T-helper 2 cell (primary cell): ENCODE measurements around the gene ITPR2.

Source experiments
- DNase-seq, 5 experiments: peaks; one replicate each; pipeline versions ENCODE4 v3.0.0 to v3.0.0-alpha.2; 2012 to 2022

The ITPR2 gene

DNA sequence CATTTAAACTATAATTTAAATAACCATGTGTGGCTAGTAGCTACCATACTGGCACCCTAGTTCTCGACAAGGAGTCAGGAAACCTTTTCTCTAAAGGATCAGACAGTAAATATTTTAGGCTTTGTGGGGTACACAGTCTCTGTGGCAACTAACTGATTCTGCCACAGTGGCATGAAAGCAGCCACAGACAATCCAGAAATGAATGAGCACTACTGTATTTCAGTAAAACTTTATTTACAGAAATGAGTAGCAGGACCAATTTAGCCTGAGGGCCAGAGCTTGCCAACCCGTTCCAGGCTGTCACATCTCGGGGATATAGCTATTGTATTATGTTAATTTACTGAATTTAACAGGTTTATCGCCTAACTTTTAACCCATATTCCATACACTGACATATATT lies 278.7 kb downstream of the ITPR2 start:
- peak in 1 of 5 experiments; percentile 84 for DNase-seq

DNA sequence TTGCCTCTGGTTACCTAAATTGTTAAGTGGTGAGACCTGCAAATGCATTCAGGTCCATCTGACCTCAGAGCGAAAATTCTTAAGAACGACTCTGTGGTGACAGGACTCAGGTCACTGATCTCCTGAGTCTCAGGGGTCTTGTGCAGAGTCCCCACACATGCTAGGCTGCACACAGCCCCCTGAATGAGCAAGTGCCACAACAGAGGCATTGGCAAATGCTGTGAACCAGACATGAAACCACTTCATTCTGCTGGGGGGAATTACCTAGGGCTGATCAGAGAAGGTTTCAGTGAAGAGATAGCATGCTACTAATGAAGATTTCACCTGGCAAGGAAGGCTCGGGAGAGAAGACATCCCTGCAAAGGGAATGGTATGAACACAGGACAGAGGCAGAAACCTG lies 281.6 kb downstream of the ITPR2 start:
- DNase-seq = no peak

DNA sequence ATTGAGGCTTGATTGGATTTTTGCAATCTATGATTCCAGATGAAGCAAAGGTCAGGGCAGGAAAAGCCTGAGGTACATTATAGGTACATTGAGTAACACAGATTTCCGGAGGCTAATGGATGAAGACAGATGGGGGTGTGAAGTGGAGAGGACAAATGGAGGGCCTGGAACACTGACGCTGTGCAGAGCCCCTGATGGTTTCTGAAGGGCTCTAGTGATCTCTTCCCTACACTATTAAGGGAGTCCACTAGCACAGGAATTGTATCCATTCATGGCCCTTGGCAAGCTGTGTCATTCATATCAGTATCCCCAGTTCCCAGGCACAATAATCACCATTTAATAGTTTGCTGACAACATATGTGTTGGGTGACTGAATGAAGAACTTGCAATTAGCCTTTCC lies 284.8 kb downstream of the ITPR2 start:
- DNase-seq = no peak

DNA sequence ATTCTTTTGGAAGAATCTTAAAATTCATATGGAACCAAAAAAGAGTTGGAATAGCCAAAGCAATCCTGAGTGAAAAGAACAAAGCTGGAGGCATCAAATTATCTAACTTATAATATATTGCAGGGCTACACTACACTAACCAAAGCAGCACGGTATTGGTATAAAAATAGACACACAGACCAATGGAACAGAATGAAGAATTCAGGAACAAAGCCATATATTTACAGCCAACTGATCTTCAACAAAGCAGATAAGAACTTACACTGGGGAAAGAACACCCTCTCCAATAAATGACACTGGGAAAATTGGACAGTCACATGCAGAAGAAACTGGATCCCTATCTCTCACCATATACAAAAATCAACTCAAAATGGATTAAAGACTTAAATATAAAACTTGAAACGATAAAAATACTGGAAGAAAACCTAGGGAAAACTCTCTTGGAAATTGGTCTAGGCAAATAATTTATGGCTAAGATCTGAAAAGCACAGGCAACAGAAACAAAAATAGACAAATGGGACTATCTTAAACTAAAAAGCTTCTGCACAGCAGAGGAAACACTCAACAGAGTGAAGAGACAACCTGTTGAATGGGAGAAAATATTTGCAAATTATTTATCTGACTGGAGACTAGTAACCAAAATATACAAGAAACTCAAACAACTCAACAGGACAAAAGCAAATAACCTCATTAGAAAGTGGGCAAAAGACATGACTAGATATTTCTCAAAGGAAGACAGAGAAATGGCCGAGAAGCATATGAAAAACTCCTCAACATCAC lies 286.3 kb downstream of the ITPR2 start:
- DNase-seq = no peak

DNA sequence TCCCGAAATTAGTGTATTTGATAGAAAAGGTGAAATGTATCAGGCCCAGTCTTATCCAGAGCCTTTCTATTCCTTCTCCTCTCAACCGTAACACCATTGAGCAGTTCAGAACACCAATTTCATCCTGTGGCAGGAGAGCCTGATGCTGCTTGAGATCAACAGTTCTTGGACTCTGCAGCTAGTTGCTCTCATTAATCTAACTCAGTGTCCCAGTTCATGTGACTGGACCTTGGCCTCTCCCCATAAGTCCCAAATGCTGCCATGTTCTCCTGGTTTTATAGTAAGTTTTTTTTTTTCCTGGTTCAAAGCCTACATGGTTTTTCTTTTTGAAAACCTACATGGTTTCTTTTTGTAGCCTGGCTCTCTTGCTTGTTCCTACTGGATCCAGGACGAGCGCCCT lies 293.9 kb downstream of the ITPR2 start:
- no peak for DNase-seq

DNA sequence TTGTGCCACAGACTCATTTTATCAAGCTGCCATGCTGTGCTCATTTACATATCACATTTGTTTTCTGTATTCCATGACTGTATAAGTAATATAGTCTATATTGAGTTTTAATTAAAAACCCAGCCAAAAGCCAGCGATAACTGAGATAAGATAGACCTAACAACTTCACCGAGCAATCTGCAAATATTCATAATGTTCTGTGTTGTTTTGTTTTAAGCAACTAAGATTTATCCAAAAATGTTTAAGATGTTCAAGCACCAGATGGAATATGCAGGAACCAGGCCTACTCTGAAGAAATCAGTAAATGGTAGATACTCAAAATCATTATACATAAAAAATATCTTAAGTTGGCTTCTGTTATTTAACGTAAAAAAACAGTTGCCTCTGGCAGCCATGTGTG lies 295.3 kb downstream of the ITPR2 start:
- DNase-seq = no peak

DNA sequence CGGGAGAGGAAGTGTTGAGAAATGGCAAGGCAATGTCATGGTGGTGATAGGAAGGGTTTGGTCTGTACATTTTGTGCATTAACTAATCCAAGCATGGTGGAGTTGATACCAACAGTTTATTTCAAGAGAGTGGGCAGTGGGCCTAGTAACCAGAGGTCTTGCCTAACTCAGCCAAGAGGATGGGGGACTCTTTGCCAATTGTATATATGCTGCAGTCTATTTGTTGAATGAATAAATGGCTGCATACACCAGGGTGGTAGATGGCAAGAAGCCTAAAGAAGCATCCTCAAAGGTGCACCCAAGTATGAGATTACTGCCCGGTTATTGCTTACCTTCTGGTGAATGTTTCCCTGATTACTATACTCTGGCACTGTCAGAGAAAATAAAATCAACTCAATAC lies 295.9 kb downstream of the ITPR2 start:
- DNase-seq = no peak

DNA sequence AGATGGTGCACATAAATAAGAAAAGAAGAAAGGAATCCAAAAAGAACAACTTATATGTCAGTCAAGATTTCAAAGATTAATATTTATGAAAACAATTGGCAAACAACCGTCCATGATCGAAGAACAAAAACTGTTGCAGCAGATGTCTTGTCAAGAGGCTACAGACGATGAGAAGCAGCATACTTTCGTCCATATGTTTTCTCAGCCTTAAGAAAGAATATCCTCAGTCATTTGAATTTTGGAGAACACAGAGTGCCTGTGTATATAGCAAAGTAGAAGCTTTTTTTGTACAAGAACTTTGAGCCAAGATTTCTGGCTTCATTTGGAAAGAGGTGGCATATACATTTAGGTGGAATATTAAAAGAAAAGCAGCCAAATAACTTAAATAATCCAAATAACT lies 297.2 kb downstream of the ITPR2 start:
- no peak for DNase-seq

DNA sequence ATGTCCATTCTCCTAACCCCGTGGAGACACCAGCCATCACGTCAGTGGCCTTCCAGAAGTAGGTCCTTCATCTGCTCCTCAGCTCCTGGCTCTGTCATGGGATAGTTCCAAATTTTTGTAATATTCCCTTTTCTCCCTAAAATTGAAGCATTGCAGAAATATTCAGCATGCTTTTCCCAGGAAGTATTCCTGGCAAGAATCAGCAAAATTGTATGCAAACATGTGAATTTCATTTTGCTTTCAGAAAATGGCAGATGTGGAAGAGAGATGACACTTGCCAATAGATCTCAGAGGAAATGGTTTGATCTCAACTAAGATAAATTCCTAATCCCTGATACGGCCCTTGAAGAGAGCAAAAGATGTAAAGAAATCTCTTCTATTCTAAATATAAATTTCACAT lies 298.9 kb downstream of the ITPR2 start:
- no peak for DNase-seq

DNA sequence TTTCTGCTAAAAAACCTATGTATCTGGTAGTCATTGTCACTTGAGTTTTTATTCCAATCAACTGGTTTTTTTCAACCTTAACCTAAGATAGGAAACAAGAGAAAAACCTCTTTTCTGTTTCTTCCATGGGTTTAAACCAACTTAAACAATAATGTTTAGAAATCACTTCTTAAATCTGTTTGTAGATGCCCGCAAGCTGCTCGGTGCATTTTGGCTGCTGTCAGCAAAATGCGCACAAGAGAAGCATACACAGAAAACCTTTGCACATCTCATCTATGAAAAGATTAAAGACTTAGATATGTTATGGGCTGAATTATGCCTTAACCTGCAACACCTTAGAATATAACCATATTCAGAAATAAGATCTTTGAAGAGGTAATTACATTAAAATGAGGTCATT lies 299.8 kb downstream of the ITPR2 start:
- no peak for DNase-seq

DNA sequence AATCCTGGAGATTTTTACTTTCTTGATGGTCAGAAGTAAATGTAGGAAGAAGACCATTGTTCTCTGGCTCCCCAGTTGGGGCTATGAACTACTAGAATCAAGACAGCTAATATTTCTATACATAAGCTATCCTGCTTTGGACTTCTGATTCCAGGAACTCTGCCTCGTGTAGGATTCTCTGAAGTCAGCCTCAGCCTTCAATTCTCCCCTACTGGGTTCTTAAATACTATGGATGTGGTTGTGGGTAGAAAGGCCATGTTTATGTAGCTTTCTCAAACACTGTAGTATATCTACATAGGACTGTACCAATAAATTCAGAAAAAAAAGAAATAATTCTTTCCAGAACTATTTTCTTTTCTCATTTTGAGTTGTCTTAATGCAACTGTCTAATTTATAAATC lies 302.5 kb downstream of the ITPR2 start:
- DNase-seq = no peak

DNA sequence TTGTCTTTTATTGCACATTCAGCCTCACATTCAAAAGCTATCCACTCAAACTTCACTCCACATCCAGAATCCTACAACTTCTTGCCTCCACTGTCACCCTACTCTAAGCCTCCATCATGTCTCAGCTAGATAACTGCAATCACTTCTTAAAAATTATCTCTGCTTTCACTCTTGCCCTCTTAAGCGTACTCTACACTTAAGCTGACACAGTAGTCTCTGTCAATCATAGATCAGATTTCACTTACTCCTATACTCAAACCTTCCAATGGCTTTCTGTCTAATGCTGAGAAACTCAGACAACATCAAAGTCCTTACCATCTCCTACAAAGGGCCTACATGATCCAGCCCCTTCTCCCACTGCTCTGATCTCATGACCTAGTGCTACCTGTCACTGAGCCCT lies 304.1 kb downstream of the ITPR2 start:
- no peak for DNase-seq

DNA sequence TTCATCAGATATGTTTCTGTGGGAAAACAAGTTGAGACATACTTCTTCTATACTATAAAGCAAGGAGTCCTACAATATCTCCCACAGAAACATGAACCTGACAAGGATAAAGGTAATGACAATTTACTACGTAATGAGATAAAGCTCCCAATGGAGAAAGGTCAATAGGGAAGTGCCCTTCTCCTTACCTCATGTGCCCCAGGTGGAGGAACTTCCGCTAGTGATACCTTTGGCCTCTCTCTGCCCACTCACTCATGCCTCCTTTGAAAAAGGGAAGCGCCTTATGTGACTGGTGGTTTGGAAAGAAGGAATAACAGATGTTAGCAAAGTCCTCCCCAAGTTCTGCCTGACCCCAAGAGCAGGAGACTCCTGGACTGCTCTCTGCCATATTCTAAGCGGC lies 305.3 kb downstream of the ITPR2 start:
- no peak for DNase-seq

DNA sequence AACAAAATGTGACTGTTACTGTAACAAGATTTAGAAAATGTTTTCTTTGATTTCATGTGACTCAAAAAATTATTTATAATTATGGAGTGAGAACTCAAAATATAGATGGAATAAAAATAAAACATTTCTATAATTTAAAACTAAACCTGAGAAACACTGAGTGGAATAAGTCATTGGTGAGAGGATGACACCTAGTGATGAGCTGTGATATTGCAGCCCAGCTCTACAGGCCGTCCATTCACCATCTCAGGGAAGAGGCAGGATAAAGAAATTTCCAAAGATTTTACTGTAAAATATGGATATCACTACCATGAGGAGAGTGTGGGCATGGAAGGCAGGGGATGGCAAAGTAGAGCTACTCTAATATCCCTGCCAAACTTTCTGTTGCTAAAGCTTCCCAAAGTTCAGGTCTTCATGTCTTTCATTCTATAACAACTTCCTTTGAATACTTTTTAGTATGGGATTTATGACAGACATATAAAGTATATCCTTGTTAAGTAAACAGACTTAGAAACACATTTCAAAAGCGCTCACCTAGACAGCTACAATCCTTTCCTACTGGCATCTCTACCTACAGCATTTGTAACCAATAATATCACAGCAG lies 308.0 kb downstream of the ITPR2 start:
- DNase-seq = peak in 1 of 5 experiments; percentile 6

DNA sequence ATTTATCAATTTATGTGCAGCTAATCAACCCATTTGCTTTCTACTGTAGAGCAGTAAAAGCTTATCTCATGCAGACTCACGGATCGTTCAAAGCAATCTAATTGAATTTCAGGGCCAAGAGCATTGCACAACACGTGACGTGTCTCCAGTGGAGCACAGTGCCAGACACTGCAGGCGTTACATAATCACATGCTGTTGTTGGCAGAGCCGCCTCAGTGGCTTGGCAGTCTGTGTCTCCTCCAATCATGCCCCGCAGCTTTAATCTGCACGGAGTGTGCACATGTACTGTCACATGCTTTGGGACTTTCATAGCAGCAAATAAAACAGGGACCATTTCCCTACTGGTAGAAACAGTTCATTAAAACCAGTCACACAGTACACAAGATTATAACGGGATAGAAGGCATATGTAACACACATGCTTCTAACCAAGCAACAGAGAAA lies 309.3 kb downstream of the ITPR2 start:
- no peak for DNase-seq

DNA sequence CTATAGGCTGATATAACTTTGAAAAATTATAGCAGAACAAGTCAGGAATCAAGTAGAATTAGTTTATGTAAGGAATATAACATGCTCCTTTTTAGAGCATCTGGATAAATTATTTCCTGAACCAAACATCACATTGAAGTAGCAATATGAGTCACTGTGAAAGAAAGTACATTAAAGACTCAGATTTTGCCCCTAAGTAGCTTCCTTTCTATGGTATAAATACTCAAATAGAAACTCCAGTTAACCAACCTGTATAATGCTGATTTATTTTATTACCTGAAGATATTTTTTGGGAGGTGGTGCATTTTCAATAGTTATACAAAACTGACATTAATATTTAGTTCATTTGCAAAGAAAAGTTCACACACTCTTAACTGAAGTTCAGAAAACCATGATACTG lies 312.1 kb downstream of the ITPR2 start:
- DNase-seq = peak in 1 of 5 experiments; percentile 62

DNA sequence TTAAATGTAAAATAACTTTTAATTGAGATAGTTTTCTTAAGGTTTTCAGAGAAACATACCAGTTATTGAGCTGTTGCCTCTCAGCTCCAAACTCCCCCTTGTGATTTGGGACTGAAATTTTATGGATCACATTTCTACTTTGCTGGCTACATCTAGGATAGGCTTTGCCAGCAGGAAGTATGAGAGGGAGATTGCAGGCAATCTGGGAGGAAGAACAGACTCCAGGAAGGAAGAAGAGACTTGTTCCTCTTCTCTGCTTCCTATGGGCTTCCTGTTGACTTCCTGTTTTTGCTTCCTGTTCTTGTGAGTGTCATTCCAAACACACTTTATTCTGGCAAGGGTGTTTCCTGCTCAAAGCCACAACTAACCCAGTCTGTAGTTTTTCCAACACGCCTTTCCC lies 312.9 kb downstream of the ITPR2 start:
- no peak for DNase-seq

DNA sequence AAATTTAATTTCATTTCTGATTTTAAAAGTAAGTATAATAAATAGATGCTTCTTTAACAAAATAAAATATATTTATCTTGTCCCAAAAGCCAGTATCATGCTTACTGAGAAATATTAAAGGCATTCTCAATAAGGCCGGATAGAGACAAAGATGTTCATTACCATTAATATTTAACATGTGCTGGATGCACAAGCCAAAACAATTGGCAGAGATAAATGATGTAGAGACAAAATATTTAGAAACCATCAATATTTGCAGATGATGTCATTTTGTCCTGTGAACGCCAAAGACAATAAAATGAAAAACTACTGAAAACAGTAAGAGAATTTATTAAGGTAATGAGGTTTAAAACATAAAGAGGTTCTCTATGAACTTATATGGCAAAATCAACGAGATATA lies 313.5 kb downstream of the ITPR2 start:
- DNase-seq = no peak

DNA sequence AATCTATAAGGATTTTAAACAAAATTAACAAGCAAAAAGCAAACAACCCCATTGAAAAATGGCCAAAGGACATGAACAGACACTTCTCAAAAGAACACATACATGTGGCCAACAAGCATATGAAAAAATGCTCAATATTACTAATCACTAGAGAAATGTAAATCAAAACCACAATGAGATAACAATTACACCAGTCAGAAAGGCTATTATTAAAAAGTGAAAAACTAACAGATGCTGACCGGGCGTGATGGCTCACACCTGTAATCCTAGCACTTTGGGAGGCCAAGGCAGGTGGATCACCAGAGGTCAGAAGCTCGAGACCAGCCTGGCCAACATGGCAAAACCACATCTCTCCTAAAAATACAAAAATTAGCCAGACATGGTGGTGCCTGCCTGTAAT lies 315.7 kb downstream of the ITPR2 start:
- peak in 1 of 5 experiments; percentile 5 for DNase-seq

DNA sequence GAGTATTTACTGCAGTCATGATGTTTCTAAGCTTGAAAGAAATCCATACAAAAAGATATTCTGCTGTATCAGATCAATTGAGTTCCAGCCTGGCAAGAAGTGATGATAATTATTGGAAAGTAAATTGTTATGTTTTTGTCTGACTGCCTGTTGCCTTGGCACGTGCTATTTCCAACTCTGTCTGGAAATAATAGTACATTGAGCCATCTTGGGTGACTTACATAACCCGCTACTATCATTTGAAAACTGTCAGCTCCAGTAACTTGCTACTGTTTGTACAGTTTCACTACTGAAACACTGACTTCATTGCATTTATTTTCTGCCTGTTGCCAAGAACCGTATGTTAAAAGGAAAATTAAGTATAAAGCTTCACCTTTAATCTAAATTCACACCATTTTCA lies 318.6 kb downstream of the ITPR2 start:
- DNase-seq = no peak

DNA sequence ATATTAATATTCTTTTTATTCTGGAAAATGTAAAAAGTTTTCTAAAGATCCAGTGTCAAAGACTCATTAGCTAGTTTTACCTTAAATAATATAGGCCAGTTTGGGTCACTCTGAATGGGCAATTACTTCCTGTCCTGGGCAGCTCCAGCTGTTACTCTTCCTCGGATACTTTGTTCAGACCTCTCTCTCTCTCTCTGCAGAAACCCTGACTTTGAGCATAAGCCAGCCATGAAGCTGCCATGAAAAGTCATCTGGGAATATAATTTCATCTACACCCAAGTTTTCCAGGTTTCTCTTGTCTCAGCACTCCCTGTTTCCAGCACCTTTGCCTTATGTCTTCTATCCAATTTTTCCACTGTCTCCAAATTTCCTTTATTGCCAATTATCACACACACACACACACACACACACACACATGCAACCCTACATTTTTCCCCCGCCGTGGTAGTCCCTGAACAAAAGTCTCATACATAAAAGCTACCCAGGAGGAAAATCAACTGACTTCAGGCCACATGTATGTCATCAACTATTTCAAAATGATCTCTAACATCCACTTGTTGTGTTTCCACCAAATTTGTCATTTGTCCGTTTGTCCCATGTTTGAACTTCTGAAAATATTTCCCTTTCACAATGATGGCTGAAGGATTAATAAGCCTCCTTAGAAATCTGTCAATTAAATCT lies 319.5 kb downstream of the ITPR2 start:
- DNase-seq = no peak

DNA sequence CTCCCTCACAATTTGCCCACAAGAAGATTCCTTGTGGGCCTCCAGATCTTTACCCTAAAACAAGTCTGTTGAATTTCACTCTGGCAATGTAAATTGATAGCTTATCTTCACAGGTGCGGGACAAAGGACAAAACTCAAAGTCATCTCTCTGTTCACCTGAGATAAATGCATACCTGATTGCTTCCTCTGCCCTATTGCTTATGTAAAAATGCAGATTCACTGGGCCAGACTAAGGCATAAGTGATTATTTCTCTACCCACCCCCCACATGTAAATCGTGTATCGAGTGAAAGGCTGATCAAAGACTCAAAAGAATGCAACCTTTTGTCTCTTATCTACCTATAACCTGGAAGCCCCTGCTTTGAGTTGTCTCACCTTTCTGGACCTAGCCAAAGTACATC lies 320.8 kb downstream of the ITPR2 start:
- DNase-seq = no peak

DNA sequence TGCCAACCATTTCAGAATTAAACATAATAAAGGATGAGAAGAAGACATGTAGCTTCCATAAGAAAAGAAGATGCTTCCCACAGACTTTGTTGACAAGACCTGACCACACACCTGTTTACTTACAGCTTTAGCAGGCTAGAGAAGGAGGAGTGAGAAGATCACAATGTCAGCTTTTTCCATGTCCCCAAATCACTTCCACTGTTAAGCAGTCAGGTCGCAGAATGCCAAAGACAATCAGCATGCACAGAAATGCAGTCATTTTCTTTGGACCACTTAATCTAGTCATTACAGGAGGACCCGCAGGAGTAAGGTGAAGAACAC lies 322.7 kb downstream of the ITPR2 start:
- no peak for DNase-seq

DNA sequence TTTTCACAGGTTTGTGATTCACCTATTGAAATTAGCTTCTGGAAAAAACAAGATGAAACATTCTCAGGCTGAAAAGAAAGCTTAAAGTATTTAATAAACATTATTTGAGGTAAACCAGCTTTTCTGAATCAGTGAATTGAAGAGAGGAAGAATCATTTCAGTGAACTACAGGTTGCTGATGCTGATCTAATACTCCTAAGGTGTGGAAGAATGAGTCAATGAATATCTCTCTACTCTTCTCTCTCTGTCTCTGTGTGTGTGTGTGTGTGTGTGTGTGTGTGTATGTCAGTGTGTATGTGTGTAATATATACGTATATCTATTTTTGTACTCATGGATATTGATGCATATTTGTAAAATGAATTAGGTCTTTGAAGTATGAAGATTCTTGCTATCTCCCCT lies 325.4 kb downstream of the ITPR2 start:
- no peak for DNase-seq
